Retinal pigment epithelial cell (primary cell): ENCODE data around the gene SHH.
A peak's percentile ranks its signal among the peaks of the same experiment; 100 is the strongest.
"Not testable (repeated sequence)": the region's sequence is repeated elsewhere in the genome, so short reads cannot be mapped to it uniquely, and the experiment has no call there.

Experiments
- DNase-seq: peaks from one replicate; pipeline ENCODE4 v3.0.0-alpha.2; 2010; ENCODE audit warnings: low read depth
- H3K4me3 ChIP-seq: 2 replicates; pipeline ENCODE4 v1.5.1; 2011; ENCODE audit warnings: mild to moderate bottlenecking, low read length, control low read depth, moderate library complexity
- CTCF ChIP-seq: conservative IDR thresholded peaks from 2 replicates; pipeline ENCODE4 v1.5.1; 2011; ENCODE audit warnings: low read depth, low read length, control low read depth, inconsistent platforms

Gene SHH

DNA sequence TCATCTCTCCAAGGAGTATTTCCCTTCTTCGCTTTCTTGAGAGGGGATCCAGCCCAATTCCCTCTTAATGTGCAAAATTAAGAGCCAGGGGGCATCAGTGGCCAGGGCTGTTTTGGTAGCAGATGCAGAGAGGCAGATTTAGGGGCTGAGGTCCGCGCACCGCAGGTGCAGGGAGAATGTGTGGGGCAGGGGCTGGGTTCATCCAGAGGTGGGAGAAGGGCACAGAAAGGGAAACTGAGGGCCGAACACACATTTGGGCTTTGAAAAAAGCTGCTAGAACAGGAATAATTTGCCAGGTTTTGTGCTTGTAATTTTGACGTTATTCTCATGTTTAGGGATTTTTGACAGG is 6.5 kb upstream of the SHH start:
- DNase-seq, result no peak

DNA sequence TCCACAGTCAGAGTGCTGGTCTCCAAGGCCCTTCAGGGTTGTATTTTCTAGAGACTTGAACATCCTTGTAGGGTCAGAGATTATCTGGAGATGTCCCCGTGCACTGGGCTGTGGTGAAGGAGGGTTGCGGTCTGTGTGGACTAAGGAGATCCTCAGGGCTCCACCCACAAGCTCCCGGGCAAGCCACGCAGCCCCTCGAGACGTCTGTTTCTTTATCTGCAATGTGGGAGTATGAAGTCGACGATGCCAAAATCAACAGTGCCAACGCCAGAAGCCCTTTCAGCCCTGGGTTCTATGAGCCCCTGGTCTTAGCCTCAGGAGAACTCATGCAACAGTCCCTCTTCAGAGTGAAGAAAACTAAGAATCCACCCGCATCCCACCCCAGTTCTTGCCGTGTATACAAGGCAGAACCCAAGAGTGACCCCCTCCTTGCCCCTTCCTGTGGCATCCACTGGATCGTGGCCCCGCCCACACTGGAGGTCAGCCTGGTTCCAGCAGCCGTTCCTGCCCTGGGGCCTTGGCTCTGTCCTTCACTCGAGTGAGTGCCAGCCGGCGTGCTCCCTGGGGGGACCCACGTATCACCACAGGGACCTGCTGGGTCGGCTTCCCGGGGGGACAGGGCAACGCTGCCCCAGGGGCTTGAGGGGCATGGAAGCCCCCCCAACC is 6.0 kb upstream of the SHH start:
- no peak for DNase-seq
- H3K4me3 ChIP-seq, result no peak overlapping the region
- TF ChIP-seq CTCF, result no peak

More for the DNA sequence above, 6.5 kb upstream of the SHH start:
- H3K4me3 ChIP-seq, result no peak overlapping the region
- TF ChIP-seq CTCF, result no peak

GRCh38 chr7:155817515-155817914 is 5.3 kb upstream of the SHH start:
- not testable (repeated sequence) for DNase-seq, H3K4me3 ChIP-seq

GRCh38 chr7:155816996-155817395 is 4.7 kb upstream of the SHH start:
- TF ChIP-seq CTCF, result no peak
- no peak for DNase-seq
- no peak overlapping the region for H3K4me3 ChIP-seq

- no peak overlapping the region for H3K4me3 ChIP-seq
- no peak for DNase-seq
- TF ChIP-seq CTCF, result no peak
Measured at GRCh38 chr7:155816192-155816508, 3.9 kb upstream of the SHH start.

DNA sequence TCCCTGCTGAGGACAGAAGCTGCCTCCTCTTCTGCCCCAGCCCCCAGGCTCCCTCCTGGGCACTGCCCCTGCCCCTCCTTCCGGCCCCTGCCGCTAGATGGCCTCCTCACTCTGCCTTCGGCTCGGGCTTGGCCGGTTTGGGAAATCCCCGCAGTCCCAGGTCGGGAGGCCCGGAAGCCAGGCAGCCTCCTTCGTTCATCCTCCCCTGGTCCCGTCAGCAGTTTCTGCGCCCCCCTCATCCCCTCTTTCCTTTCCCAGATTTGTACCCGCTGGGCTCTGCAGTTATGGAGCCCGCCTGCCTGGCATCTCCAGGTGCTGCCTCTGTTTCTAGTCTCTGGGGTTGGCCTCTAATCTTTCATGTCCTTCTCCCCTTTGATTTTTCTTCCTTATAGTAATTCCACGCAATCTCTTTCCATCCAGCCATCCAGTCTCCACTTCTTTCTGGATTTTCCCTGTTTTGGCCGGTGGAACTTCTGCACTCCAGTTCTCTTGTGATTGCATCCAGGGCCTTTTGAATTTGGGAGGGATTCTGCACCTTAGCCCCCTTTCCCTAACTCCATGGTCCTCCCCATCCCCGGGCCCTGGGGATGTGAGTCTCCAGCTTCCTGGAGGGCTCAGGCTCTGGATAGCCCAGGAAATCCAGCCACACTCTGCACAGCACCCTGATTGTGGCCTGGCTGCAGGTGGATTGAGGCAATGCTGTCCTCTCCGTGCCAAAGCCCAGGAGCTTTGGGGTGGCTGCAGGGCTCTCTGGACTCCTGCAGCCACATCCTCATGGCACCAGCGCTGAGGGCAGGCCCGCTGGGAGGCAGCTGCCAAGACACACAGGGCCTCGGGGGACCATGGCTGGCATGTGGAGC is 3.3 kb upstream of the SHH start:
- no peak for DNase-seq
- no peak overlapping the region for H3K4me3 ChIP-seq
- TF ChIP-seq CTCF, result peak; percentile 91

GRCh38 chr7:155814316-155815276 is 2.3 kb upstream of the SHH start:
- no peak overlapping the region for H3K4me3 ChIP-seq
- no peak for DNase-seq
- TF ChIP-seq CTCF, result peak; percentile 1
